ENCODE results near the gene CIAO2A. TPM values are rescaled to one million over a fixed set of nuclear protein-coding genes. Genes with fewer than 3 reads are reported as not detected.

CIAO2A gene
- polyA plus RNA-seq, 1 donor from 2014 or later = 156 TPM

GRCh38 chr15:64136347-64136746 lies 42.7 kb upstream of the CIAO2A start:
- Histone ChIP-seq H2AFZ (ENCODE audit: low read depth, low read length) (no peak overlapping the region), H4K20me1 (ENCODE audit: insufficient read depth) (no peaks in the 10 kb centered on the region), H3K4me3 (ENCODE audit: low read length) (no peak overlapping the region), H3F3A (ENCODE audit: insufficient read depth, low read length, poor library complexity, severe bottlenecking) (no peaks in the 10 kb centered on the region), H3K9me3 (ENCODE audit: low read length) (no peaks in the 10 kb centered on the region), H3K27me3 (ENCODE audit: insufficient read depth, low read depth, low read length) (no peaks in the 10 kb centered on the region), H3K4me2 (ENCODE audit: low read length) (no peak overlapping the region), H3K9me2 (ENCODE audit: insufficient read depth, low read length) (no peaks in the 10 kb centered on the region), H3K36me3 (ENCODE audit: insufficient read depth, low read length) (peaks cover 11% of the 10 kb centered on the region), H3K9ac (ENCODE audit: low read length) (no peak overlapping the region), H3K79me2 (replicated peaks; ENCODE audit: insufficient read depth, low read length) (no peaks in the 10 kb centered on the region), H3K27ac (ENCODE audit: low read length) (no peak overlapping the region)
- TF ChIP-seq POLR2AphosphoS5 (IDR thresholded peaks at IDR 0.05) (no peak), TAF1 (IDR thresholded peaks at IDR 0.05; ENCODE audit: low read depth) (no peak)

DNA sequence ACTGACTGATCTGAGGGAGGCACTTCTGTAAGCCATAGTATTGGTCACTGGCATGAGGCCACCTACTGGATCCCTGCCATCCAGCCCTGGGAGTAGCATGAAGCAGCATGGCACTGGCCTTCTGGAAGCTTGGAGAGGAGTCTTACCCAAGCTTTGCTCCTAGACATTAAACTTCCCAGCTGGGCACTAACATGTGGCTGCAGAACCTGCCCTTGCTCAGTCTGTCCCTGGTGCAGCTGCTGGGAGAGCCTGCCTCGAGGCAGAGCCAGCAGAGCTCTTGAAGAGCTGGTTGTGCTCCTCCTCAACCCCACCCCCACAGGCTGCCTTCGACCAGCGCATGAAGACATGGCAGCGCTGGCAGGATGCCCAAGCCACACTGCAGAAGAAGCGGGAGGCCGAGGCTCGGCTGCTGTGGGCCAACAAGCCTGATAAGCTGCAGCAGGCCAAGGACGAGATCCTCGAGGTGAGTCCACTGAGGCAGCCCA lies 40.7 kb upstream of the CIAO2A start:
- Histone ChIP-seq H2AFZ (ENCODE audit: low read depth, low read length) (no peak overlapping the region), H3K27me3 (ENCODE audit: insufficient read depth, low read depth, low read length) (no peaks in the 10 kb centered on the region), H3K9ac (ENCODE audit: low read length) (no peak overlapping the region), H3K79me2 (replicated peaks; ENCODE audit: insufficient read depth, low read length) (no peaks in the 10 kb centered on the region), H3F3A (ENCODE audit: insufficient read depth, low read length, poor library complexity, severe bottlenecking) (no peaks in the 10 kb centered on the region), H3K4me2 (ENCODE audit: low read length) (no peak overlapping the region), H3K9me2 (ENCODE audit: insufficient read depth, low read length) (no peaks in the 10 kb centered on the region), H4K20me1 (ENCODE audit: insufficient read depth) (no peaks in the 10 kb centered on the region), H3K9me3 (ENCODE audit: low read length) (no peaks in the 10 kb centered on the region), H3K27ac (ENCODE audit: low read length) (no peak overlapping the region), H3K4me3 (ENCODE audit: low read length) (no peak overlapping the region), H3K36me3 (ENCODE audit: insufficient read depth, low read length) (peaks cover 11% of the 10 kb centered on the region)
- no peak for TF ChIP-seq TAF1 (IDR thresholded peaks at IDR 0.05; ENCODE audit: low read depth)
- TF ChIP-seq, protein P1, sequence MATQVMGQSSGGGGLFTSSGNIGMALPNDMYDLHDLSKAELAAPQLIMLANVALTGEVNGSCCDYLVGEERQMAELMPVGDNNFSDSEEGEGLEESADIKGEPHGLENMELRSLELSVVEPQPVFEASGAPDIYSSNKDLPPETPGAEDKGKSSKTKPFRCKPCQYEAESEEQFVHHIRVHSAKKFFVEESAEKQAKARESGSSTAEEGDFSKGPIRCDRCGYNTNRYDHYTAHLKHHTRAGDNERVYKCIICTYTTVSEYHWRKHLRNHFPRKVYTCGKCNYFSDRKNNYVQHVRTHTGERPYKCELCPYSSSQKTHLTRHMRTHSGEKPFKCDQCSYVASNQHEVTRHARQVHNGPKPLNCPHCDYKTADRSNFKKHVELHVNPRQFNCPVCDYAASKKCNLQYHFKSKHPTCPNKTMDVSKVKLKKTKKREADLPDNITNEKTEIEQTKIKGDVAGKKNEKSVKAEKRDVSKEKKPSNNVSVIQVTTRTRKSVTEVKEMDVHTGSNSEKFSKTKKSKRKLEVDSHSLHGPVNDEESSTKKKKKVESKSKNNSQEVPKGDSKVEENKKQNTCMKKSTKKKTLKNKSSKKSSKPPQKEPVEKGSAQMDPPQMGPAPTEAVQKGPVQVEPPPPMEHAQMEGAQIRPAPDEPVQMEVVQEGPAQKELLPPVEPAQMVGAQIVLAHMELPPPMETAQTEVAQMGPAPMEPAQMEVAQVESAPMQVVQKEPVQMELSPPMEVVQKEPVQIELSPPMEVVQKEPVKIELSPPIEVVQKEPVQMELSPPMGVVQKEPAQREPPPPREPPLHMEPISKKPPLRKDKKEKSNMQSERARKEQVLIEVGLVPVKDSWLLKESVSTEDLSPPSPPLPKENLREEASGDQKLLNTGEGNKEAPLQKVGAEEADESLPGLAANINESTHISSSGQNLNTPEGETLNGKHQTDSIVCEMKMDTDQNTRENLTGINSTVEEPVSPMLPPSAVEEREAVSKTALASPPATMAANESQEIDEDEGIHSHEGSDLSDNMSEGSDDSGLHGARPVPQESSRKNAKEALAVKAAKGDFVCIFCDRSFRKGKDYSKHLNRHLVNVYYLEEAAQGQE (IDR thresholded peaks at IDR 0.05; ENCODE audit: borderline replicate concordance) = no peak
- no peak for TF ChIP-seq POLR2AphosphoS5 (IDR thresholded peaks at IDR 0.05)
- TF ChIP-seq EP300 (conservative IDR thresholded peaks at IDR 0.05; ENCODE audit: poor library complexity, severe bottlenecking) = no peak
- no peak for TF ChIP-seq MXI1 (conservative IDR thresholded peaks at IDR 0.05; ENCODE audit: poor library complexity, severe bottlenecking)
- no peak for TF ChIP-seq SMC3 (conservative IDR thresholded peaks at IDR 0.05; ENCODE audit: poor library complexity)
- no peak for TF ChIP-seq EZH2 (IDR thresholded peaks at IDR 0.05; ENCODE audit: borderline replicate concordance, insufficient read depth, low read length, poor library complexity, severe bottlenecking)
- no peak for TF ChIP-seq RAD21 (conservative IDR thresholded peaks at IDR 0.05)
- TF ChIP-seq, protein P2, sequence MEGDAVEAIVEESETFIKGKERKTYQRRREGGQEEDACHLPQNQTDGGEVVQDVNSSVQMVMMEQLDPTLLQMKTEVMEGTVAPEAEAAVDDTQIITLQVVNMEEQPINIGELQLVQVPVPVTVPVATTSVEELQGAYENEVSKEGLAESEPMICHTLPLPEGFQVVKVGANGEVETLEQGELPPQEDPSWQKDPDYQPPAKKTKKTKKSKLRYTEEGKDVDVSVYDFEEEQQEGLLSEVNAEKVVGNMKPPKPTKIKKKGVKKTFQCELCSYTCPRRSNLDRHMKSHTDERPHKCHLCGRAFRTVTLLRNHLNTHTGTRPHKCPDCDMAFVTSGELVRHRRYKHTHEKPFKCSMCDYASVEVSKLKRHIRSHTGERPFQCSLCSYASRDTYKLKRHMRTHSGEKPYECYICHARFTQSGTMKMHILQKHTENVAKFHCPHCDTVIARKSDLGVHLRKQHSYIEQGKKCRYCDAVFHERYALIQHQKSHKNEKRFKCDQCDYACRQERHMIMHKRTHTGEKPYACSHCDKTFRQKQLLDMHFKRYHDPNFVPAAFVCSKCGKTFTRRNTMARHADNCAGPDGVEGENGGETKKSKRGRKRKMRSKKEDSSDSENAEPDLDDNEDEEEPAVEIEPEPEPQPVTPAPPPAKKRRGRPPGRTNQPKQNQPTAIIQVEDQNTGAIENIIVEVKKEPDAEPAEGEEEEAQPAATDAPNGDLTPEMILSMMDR (IDR thresholded peaks at IDR 0.05; ENCODE audit: poor library complexity, severe bottlenecking) = no peak

All from neural cell (in vitro differentiated cells).